ENCODE results near the gene PPCS. TPM values are rescaled to one million over a fixed set of nuclear protein-coding genes. Genes with fewer than 3 reads are reported as not detected.

Gene PPCS
- 29.9 and 32.6 TPM in 2 replicates for total RNA-seq
- 31.7 and 51.3 TPM in 2 replicates for polyA plus RNA-seq
- 30.8 and 42.8 TPM in 2 replicates for polyA plus RNA-seq (2011; cell fraction: cytosol; rRNA removed)
- polyA plus RNA-seq (2011; cell fraction: nucleus; rRNA removed): 20.2 and 20.3 TPM in 2 replicates
- 30.4 and 35.1 TPM in 2 replicates for polyA plus RNA-seq (2012)
- polyA minus RNA-seq: 7.4 and 11.7 TPM in 2 replicates
- 18.4 TPM for polyA minus RNA-seq (2011; cell fraction: cytosol; rRNA and poly(A)+ RNA removed)
- 8.8 and 10.9 TPM in 2 replicates for polyA minus RNA-seq (2011; cell fraction: nucleus; rRNA and poly(A)+ RNA removed)
- percentile 81 among the genes with signal in this experiment for Bru-seq, nascent RNA
- percentile 83 among the genes with signal in this experiment for BruChase-seq, experiment 1, labeled RNA remaining after a 6-hour chase
- BruChase-seq, experiment 2, labeled RNA remaining after a 2-hour chase: percentile 72 among the genes with signal in this experiment
- long read RNA-seq, transcript PPCS-201 (3 exons, 984 nt): minor isoform, 26 of 268 reads
- long read RNA-seq, transcript PPCS-203 (3 exons, 1,431 nt): major isoform, 125 of 268 reads
- long read RNA-seq, partial matches to known transcripts: 0 of 268 reads
- long read RNA-seq, other reads (novel, unspliced or antisense): 111 of 268 reads

DNA sequence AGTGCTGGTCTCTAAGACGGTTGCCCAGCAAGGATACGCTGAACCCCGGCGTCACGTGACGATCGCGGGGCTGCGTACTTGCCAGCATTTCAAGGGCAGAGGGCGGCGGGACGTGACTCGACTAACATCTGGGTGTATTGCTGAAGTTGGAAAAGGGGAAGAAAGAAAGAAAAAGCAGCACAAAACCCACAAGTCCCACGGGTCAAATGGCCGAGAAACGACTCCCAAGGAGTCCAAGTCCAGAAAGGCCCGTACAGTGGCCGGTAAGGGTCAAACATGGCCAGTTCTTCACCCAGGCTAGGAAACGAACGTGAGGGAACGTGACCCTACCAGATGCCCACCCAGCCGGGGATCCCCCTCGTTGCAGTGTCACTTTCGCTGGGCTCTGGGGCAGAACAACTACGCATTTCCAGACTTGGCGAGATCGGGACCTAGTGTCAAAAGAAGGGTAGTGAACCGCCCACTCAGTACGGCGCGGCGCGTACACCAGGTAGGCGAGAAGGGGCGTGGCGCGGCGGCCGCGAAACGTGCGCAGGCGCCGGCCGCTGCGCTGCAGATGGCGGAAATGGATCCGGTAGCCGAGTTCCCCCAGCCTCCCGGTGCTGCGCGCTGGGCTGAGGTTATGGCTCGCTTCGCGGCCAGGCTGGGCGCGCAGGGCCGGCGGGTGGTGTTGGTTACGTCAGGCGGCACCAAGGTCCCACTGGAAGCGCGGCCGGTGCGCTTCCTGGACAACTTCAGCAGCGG is at the start of gene PPCS, which contains the start of gene ZMYND12:
Gene PPCS (plus strand): TSS at position 534 of the 744 bp plus-strand sequence. CDS start 23 bp downstream, at position 557.
Gene ZMYND12 (minus strand): TSS at position 13 of the 744 bp plus-strand sequence. CDS start 25 bp downstream, outside the sequence.
- TSS peak; percentile 81 for BruUV-seq (replicated peaks)
- Histone ChIP-seq H2AFZ (ENCODE audit: low read depth, low read length) (peak within 1 kb of the TSS; percentile 94), H3K9me1 (replicated peaks; ENCODE audit: control insufficient read depth, extremely low read depth, insufficient read depth, low read length) (no peaks in the 10 kb centered on the region), H4K20me1 (replicated peaks; ENCODE audit: control insufficient read depth, extremely low read depth, insufficient read depth, low read length) (no peaks in the 10 kb centered on the region), H3K4me2 (ENCODE audit: insufficient read depth, low read length) (peak within 1 kb of the TSS; percentile 56), H3K36me3 (ENCODE audit: control insufficient read depth in 2 of 2, extremely low read depth in 1 of 2, insufficient read depth in 2 of 2, low read length in 2 of 2) (no peaks in the 10 kb centered on the region), H3K4me1 (ENCODE audit: control insufficient read depth, extremely low read depth, insufficient read depth, low read length) (peaks cover 5% of the 10 kb centered on the region), H3K27me3 (ENCODE audit: control insufficient read depth in 2 of 2, insufficient read depth in 2 of 2, low read length in 2 of 2) (no peaks in the 10 kb centered on the region), H3K27ac (ENCODE audit: insufficient read depth, low read depth, low read length) (peak within 1 kb of the TSS; percentile 46), H3K9ac (replicated peaks; ENCODE audit: extremely low read depth, insufficient read depth, low read length) (peak within 1 kb of the TSS; percentile 76), H3K9me3 (replicated peaks; ENCODE audit: control insufficient read depth, insufficient read depth, low read length) (no peaks in the 10 kb centered on the region), H3K4me3 (replicated peaks in 1 of 3; ENCODE audit: insufficient read depth in 1 of 3, low read depth in 1 of 3, low read length in 3 of 3) (peak within 1 kb of the TSS; percentile 29 to 62 (median 59)), H3K79me2 (ENCODE audit: control insufficient read depth, insufficient read depth, low read length) (no peaks in the 10 kb centered on the region)
- TF ChIP-seq, protein P1, sequence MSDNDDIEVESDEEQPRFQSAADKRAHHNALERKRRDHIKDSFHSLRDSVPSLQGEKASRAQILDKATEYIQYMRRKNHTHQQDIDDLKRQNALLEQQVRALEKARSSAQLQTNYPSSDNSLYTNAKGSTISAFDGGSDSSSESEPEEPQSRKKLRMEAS (IDR thresholded peaks at IDR 0.05; ENCODE audit: insufficient read depth, insufficient read length): peak; percentile 54
- TF ChIP-seq POLR2A (IDR thresholded peaks at IDR 0.05; ENCODE audit: low read depth, low read length) (peak; percentile 89), EZH2 (IDR thresholded peaks at IDR 0.05; ENCODE audit: borderline replicate concordance, low read depth, low read length, severe bottlenecking) (no peak), GATA2 (IDR thresholded peaks at IDR 0.05; ENCODE audit: insufficient read depth, insufficient read length, low read depth, low read length) (no peak), MYC (IDR thresholded peaks at IDR 0.05; ENCODE audit: low read depth, low read length) (no peak), POLR2AphosphoS5 (IDR thresholded peaks at IDR 0.05; ENCODE audit: insufficient read depth, low read depth, low read length) (peak; percentile 92), JUN (IDR thresholded peaks at IDR 0.05; ENCODE audit: borderline replicate concordance, insufficient read depth, insufficient read length, low read depth) (no peak), FOS (IDR thresholded peaks at IDR 0.05; ENCODE audit: borderline replicate concordance, insufficient read depth, low read length) (no peak)
- TF ChIP-seq, protein P2, sequence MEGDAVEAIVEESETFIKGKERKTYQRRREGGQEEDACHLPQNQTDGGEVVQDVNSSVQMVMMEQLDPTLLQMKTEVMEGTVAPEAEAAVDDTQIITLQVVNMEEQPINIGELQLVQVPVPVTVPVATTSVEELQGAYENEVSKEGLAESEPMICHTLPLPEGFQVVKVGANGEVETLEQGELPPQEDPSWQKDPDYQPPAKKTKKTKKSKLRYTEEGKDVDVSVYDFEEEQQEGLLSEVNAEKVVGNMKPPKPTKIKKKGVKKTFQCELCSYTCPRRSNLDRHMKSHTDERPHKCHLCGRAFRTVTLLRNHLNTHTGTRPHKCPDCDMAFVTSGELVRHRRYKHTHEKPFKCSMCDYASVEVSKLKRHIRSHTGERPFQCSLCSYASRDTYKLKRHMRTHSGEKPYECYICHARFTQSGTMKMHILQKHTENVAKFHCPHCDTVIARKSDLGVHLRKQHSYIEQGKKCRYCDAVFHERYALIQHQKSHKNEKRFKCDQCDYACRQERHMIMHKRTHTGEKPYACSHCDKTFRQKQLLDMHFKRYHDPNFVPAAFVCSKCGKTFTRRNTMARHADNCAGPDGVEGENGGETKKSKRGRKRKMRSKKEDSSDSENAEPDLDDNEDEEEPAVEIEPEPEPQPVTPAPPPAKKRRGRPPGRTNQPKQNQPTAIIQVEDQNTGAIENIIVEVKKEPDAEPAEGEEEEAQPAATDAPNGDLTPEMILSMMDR (IDR thresholded peaks at IDR 0.05; ENCODE audit: extremely low read depth in 1 of 2, insufficient read depth in 1 of 2, low read depth in 1 of 2, low read length in 2 of 2): no peak
- peak; percentile 88 for DNase-seq (ENCODE audit: low read depth, low spot score)
- ChIA-PET POLR2A (no interaction called here), CTCF (interaction anchor here (1.0 to 1.6 kb wide), 4 partner anchors 29 to 234 kb away, joined by 3 to 6 read pairs (median 4); no protein-coding TSS in a partner anchor)
- FAIRE-seq: peak; percentile 86
- dilution Hi-C loops (cut with MboI; ENCODE audit: extremely low pct_ligation_motif_present, low sequenced_read_pairs) (no loop called here), intact Hi-C loops (cut with micrococcal nuclease) (loop anchor here (2.0 to 5.0 kb wide), 3 partner anchors 15 to 311 kb away; partner anchors contain the start of genes C1orf50 and P3H1)

Measured in endothelial cell of umbilical vein (primary cell).